Stimulated activated CD8-positive, alpha-beta memory T cell treated with anti-CD3 and anti-CD28 coated beads, Interleukin-12 subunit alpha, Interleukin-12 subunit beta, amount 100 ng/mL, for 24 hours (primary cell): Measurements from ENCODE around the gene HACD2.

Source experiments
- DNase-seq: peaks from one replicate; pipeline ENCODE4 v3.0.0-alpha.2; 2020; ENCODE audit errors: extremely low read depth

The HACD2 gene

GRCh38 chr3:123447749-123448517, 136.9 kb downstream of the HACD2 start:
- DNase-seq: no peak

- no peak for DNase-seq
These were observed 137.5 kb downstream of the HACD2 start for GRCh38 chr3:123447416-123447748.

- no peak for DNase-seq
These were observed 138.2 kb downstream of the HACD2 start for GRCh38 chr3:123446610-123447109.

DNA sequence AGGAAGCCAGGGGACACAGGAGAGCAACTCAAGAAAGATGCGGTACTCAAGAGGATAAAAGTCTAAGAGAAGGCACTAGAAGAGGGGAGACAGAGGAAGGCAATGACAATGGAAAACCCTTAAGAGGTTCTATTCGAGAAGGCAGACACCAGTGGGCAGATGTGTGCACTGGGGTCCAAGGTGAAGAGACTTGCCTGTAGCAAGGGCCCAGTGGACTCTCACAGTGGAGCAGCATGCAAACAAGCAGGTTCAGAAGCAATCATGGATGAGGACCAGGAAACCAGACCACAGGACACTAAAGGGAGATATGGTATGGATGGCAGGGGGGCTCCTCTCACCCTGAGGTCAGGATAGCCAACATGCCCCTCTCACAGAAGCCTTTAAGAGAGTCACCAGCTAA, 138.6 kb downstream of the HACD2 start:
- no peak for DNase-seq

- DNase-seq: no peak
These were observed 139.2 kb downstream of the HACD2 start for GRCh38 chr3:123445702-123446101.

GRCh38 chr3:123444744-123445143, 140.1 kb downstream of the HACD2 start:
- no peak for DNase-seq

GRCh38 chr3:123444023-123444422, 140.8 kb downstream of the HACD2 start:
- DNase-seq: no peak

DNA sequence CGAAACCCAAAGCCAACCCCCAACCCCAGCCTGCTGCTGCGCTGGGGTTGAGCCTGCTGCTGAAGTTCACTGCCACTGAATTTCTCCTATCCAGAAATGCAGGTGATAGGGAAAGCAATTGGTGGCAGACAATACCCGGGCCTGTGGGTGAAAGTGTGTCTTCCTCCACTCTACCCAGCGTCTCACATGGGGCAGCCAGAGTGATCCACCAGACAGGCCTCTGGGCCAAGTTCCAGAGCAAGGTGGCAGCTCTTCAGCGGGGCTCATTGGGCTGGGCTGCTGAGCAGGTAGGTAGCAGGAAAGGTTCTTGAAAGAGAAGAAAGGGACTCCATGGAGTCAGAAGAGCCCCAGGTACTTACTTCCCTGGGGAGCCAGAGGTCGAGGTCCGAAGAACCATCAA, 141.9 kb downstream of the HACD2 start:
- DNase-seq: no peak

DNA sequence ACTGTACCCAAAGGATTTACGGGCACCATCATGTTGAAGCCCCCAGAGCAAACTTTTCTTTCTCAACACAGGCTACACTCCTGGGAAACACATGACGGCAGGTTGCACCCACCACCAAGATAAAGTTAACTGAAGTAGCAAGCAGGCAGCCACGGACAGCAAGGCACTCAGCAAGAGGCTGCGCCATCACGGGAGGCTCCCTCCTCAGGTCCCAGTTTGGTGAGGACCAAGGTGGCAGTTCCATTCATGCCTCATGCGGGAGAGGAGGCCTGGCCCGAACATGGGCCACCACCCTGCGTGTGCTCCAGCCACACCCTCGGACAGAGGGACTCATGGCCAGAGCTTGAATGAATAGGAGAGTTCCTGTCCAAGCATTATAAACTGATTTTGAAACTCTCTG, 142.7 kb downstream of the HACD2 start:
- DNase-seq: no peak
